K562 (cell line): ENCODE data around the gene GPR183. TPM values are rescaled to one million over a fixed set of nuclear protein-coding genes. Genes with fewer than 3 reads are reported as not detected.

Experiments
- ATF7 ChIP-seq: fragments of 450-650 bp; IDR thresholded peaks from 2 replicates; pipeline ENCODE4 v1.7.1; 2014; ENCODE audit warnings: mild to moderate bottlenecking, moderate library complexity
- CXXC5 ChIP-seq: fragments of 250-450 bp; sonication (Bioruptor Pico); IDR thresholded peaks from 2 replicates; pipeline ENCODE4 v1.8.0; 2022; ENCODE audit warnings: inconsistent platforms, mild to moderate bottlenecking, moderate library complexity
- DPF2 ChIP-seq: fragments of 450-650 bp; IDR thresholded peaks from 2 replicates; pipeline ENCODE4 v1.6.1; 2016
- EHMT2 ChIP-seq: fragments of 450-650 bp; IDR thresholded peaks from 2 replicates; pipeline ENCODE4 v1.6.1; 2018; ENCODE audit warnings: antibody characterized with exemption
- ETV6 ChIP-seq, 3 experiments: fragments of 150-350 bp in 1 of 3; sonication (generic) in 1 of 3; formaldehyde crosslinking in 1 of 3; IDR thresholded peaks; 2 replicates each; pipeline versions ENCODE4 v1.6.1 to v1.8.0; 2014 to 2022; ENCODE audit warnings: borderline replicate concordance in 2 of 3, low read depth in 2 of 3, antibody characterized with exemption in 1 of 3, low read length in 1 of 3, mild to moderate bottlenecking in 1 of 3, missing genetic modification reagents in 1 of 3
- HNRNPLL ChIP-seq: fragments of 200-400 bp; formaldehyde crosslinking; IDR thresholded peaks from 2 replicates; pipeline ENCODE4 v1.6.1; 2017; ENCODE audit warnings: low read length, low read depth, mild to moderate bottlenecking; ENCODE audit not compliant: poor library complexity, severe bottlenecking
- HOXB6 ChIP-seq: fragments of 250-450 bp; sonication (Bioruptor Pico); IDR thresholded peaks from 2 replicates; pipeline ENCODE4 v1.5.1; 2022; ENCODE audit warnings: mild to moderate bottlenecking, borderline replicate concordance
- MED1 ChIP-seq: sonication (generic); formaldehyde crosslinking; IDR thresholded peaks from 2 replicates; pipeline ENCODE4 v1.8.1; 2023; ENCODE audit warnings: missing genetic modification reagents, borderline replicate concordance
- MITF ChIP-seq: IDR thresholded peaks from 2 replicates; pipeline ENCODE4 v1.6.1; 2014; ENCODE audit warnings: antibody characterized with exemption
- MYC ChIP-seq, 2 experiments: fragments of 250-450 bp in 1 of 2; sonication (Bioruptor Pico) in 1 of 2; IDR thresholded peaks; 2 replicates each; pipeline versions ENCODE4 v1.5.1 to v1.6.1; 2012 to 2021; ENCODE audit warnings: low read depth in 2 of 2, borderline replicate concordance in 1 of 2, improper control_type of control experiment in 1 of 2, low read length in 1 of 2, mild to moderate bottlenecking in 1 of 2, moderate library complexity in 1 of 2
- NRF1 ChIP-seq, 2 experiments: fragments of 450-650 bp; IDR thresholded peaks in 1 of 2; conservative IDR thresholded peaks in 1 of 2; 2 replicates each; pipeline ENCODE4 v1.6.1; 2014; ENCODE audit warnings: mild to moderate bottlenecking in 2 of 2
- PHB ChIP-seq: fragments of 250-450 bp; sonication (Bioruptor Pico); IDR thresholded peaks from 2 replicates; pipeline ENCODE4 v1.5.0; 2021
- POLR2A ChIP-seq: fragments of 450-650 bp; conservative IDR thresholded peaks from 2 replicates; pipeline ENCODE4 v1.6.1; 2016
- SIN3A ChIP-seq, 2 experiments: fragments of 150-350 bp in 1 of 2; IDR thresholded peaks; 2 replicates each; pipeline ENCODE4 v1.6.1; 2011 to 2016; ENCODE audit warnings: borderline replicate concordance in 2 of 2, low read depth in 2 of 2, low read length in 2 of 2, mild to moderate bottlenecking in 2 of 2, moderate library complexity in 2 of 2; ENCODE audit not compliant: control insufficient read depth in 1 of 2
- SMARCE1 ChIP-seq: fragments of 450-650 bp; IDR thresholded peaks from 2 replicates; pipeline ENCODE4 v1.7.1; 2016; ENCODE audit warnings: mild to moderate bottlenecking
- SRSF7 ChIP-seq: fragments of 200-400 bp; formaldehyde crosslinking; optimal IDR thresholded peaks from 2 replicates; pipeline ENCODE3; 2017; ENCODE audit warnings: mild to moderate bottlenecking, low read depth, low read length
- STAG1 ChIP-seq: sonication (generic); formaldehyde crosslinking; IDR thresholded peaks from 2 replicates; pipeline ENCODE4 v1.5.0; 2020; ENCODE audit warnings: missing genetic modification reagents, borderline replicate concordance
- ZNF165 ChIP-seq: fragments of 250-450 bp; sonication (Bioruptor Pico); IDR thresholded peaks from 2 replicates; pipeline ENCODE4 v1.4.0; 2020; ENCODE audit warnings: borderline replicate concordance
- ZNF24 ChIP-seq: fragments of 450-650 bp; IDR thresholded peaks from 2 replicates; pipeline ENCODE4 v1.6.1; 2016
- ZNF277 ChIP-seq: fragments of 250-450 bp; sonication (Bioruptor Pico); IDR thresholded peaks from 2 replicates; pipeline ENCODE4 v1.8.0; 2022; ENCODE audit warnings: inconsistent platforms, mild to moderate bottlenecking, moderate library complexity, borderline replicate concordance
- ZNF3 ChIP-seq: fragments of 250-450 bp; sonication (Bioruptor Pico); IDR thresholded peaks from 2 replicates; pipeline ENCODE4 v1.5.0; 2021; ENCODE audit warnings: mild to moderate bottlenecking, moderate library complexity
- ZNF436 ChIP-seq: fragments of 250-450, 450-650 bp; sonication (Bioruptor Pico); formaldehyde crosslinking; IDR thresholded peaks from 2 replicates; pipeline ENCODE4 v1.7.0; 2020; ENCODE audit warnings: mild to moderate bottlenecking
- ZNF592 ChIP-seq: fragments of 450-650 bp; IDR thresholded peaks from 2 replicates; pipeline ENCODE4 v1.6.1; 2017; ENCODE audit warnings: antibody characterized with exemption, mild to moderate bottlenecking
- ZNF785 ChIP-seq: fragments of 250-450 bp; sonication (Bioruptor Pico); IDR thresholded peaks from 2 replicates; pipeline ENCODE4 v1.4.0; 2020; ENCODE audit warnings: mild to moderate bottlenecking
- ZSCAN29 ChIP-seq: fragments of 450-650 bp; IDR thresholded peaks from 2 replicates; pipeline ENCODE4 v1.6.1; 2017
- polyA plus RNA-seq, 8 experiments: library from polyadenylated mRNA; depleted of rRNA in 4 of 8; stranded (reverse) in 5 of 8; unstranded in 3 of 8; fragments of >200 nt; fragmentation: Nextera tagmentation in 2 of 8; fragmentation: Illumina TruSeq in 1 of 8; extraction: Ambion mirVana in 2 of 8; extraction: Trizol in 1 of 8; gene quantifications; 2 replicates each; pipeline versions ENCODE4 v1.2.1 to v1.2.3, GENCODE V29; 2011 to 2014; ENCODE audit warnings: inconsistent platforms in 1 of 8, missing spikeins in 1 of 8
- total RNA-seq, 7 experiments: library from RNA; depleted of rRNA in 6 of 7; stranded (reverse); fragments of >200 nt in 6 of 7; fragmentation: Illumina TruSeq in 2 of 7; extraction: Trizol in 2 of 7; gene quantifications; 2 replicates each; pipeline versions ENCODE4 v1.2.1 to v1.2.3, GENCODE V29; 2011 to 2021; ENCODE audit warnings: low replicate concordance in 1 of 7

Gene GPR183
- total and polyA plus RNA-seq, 9 of the 15 experiments (the other 6 are each of a cell fraction or from before 2014, with no cell fraction given) = 1.3 to 10.2 (median 3.7) TPM

- TF ChIP-seq ZNF165 (CRISPR knock-in tag) (no peak), SIN3A (IDR thresholded peaks at IDR 0.05; ENCODE audit: borderline replicate concordance in 2 of 2, control insufficient read depth in 1 of 2, low read depth in 2 of 2, low read length in 2 of 2) (no peak), ZSCAN29 (no peak), SRSF7 (no peak), ZNF785 (CRISPR knock-in tag) (no peak), ZNF3 (CRISPR knock-in tag) (no peak), NRF1 (conservative IDR thresholded peaks at IDR 0.05 in 1 of 2, IDR thresholded peaks at IDR 0.05 in 1 of 2) (peak in 1 of 2 experiments; percentile 45; a peak in 1 of 4 replicates), STAG1 (no peak), HNRNPLL (no peak), HOXB6 (CRISPR knock-in tag) (no peak), MITF (no peak), ZNF592 (peak; percentile 55; the same call in 1 of the 2 replicates), MYC (IDR thresholded peaks at IDR 0.05; ENCODE audit: low read depth, low read length) (peak; percentile 33; the same call in 1 of the 2 replicates), MYC (CRISPR knock-in tag; IDR thresholded peaks at IDR 0.05; ENCODE audit: borderline replicate concordance, low read depth) (no peak), ZNF277 (CRISPR knock-in tag) (no peak), ZNF436 (CRISPR knock-in tag) (no peak), ZNF24 (no peak), PHB (no peak), ETV6 (IDR thresholded peaks at IDR 0.05; ENCODE audit: borderline replicate concordance in 1 of 2, low read depth in 2 of 2, low read length in 1 of 2) (no peak), ETV6 (CRISPR knock-in tag; IDR thresholded peaks at IDR 0.05; ENCODE audit: borderline replicate concordance) (no peak), POLR2A (no peak), CXXC5 (CRISPR knock-in tag) (peak; percentile 46), EHMT2 (no peak), SMARCE1 (no peak), MED1 (no peak), ATF7 (no peak), DPF2 (no peak)
Measured at GRCh38 chr13:99332456-99332855, 25.3 kb upstream of the GPR183 start (continued).
